ENCODE measurements around the gene PTPN14. TPM values are rescaled to one million over a fixed set of nuclear protein-coding genes. Genes with fewer than 3 reads are reported as not detected.

PTPN14 gene
- total RNA-seq, 1 experiment from 2014 or later: 37.5 TPM

- Histone ChIP-seq H2AFZ (ENCODE audit: low read depth, low read length, poor library complexity, severe bottlenecking) (no peak overlapping the region), H3K9me2 (ENCODE audit: insufficient read depth) (no peaks in the 10 kb centered on the region), H3K9me3 (ENCODE audit: control insufficient read depth in 1 of 2, insufficient read depth in 1 of 2, low read depth in 1 of 2, low read length in 2 of 2) (no peaks in the 10 kb centered on the region), H3K9ac (ENCODE audit: low read length) (no peak overlapping the region), H4K20me1 (ENCODE audit: insufficient read depth) (peaks cover 4% of the 10 kb centered on the region; the same call in 1 of the 2 replicates), H3K4me2 (ENCODE audit: low read length) (no peak overlapping the region), H3K27me3 (ENCODE audit: insufficient read depth, low read length) (no peaks in the 10 kb centered on the region), H3K36me3 (ENCODE audit: control insufficient read depth in 1 of 2, insufficient read depth in 2 of 2, low read length in 2 of 2) (no peaks in the 10 kb centered on the region), H3K27ac (ENCODE audit: low read depth, low read length) (no peak overlapping the region), H3K79me2 (ENCODE audit: insufficient read depth, low read length) (peaks cover 99% of the 10 kb centered on the region), H3K4me1 (ENCODE audit: control insufficient read depth in 1 of 2, insufficient read depth in 2 of 2, low read length in 2 of 2) (peaks cover 11% of the 10 kb centered on the region in 2 experiments), H3K4me3 (replicated peaks in 1 of 2; ENCODE audit: low read depth in 1 of 2, low read length in 2 of 2) (no peak overlapping the region)
- no TSS peak for BruUV-seq (replicated peaks)
- TF ChIP-seq TCF7L2 (IDR thresholded peaks at IDR 0.05; ENCODE audit: borderline replicate concordance, extremely low read depth, insufficient read depth, insufficient read length) (no peak), EGR1 (IDR thresholded peaks at IDR 0.05; ENCODE audit: low read depth) (no peak), ELF1 (IDR thresholded peaks at IDR 0.05; ENCODE audit: borderline replicate concordance, low read depth) (no peak), SIN3A (IDR thresholded peaks at IDR 0.05; ENCODE audit: low read depth) (no peak), CEBPB (IDR thresholded peaks at IDR 0.05; ENCODE audit: low read depth) (no peak)
- ChIA-PET POLR2A (no interaction called here), RAD21 (ENCODE audit: low non-redundant PET in 1 of 2, low total read pairs in 2 of 2, uncharacterized antibody in 2 of 2, unreplicated experiment in 2 of 2) (no interaction called here), CTCF (no interaction called here)
- intact Hi-C loops (cut with micrococcal nuclease): no loop called here
- no peak for DNase-seq (ENCODE audit: low read depth, low spot score)
- no peak for ATAC-seq
These were observed 6.6 kb downstream of the PTPN14 start for GRCh38 chr1:214544791-214545190.

- no TSS peak for BruUV-seq (replicated peaks)
- CTCF ChIA-PET: interaction anchor here (2.0 kb wide), 1 partner anchor 9 kb away, joined by 5 read pairs; the partner anchor contains the start of gene PTPN14
These were observed 8.9 kb downstream of the PTPN14 start for GRCh38 chr1:214542275-214543199.

More at GRCh38 chr1:214542275-214543199, 8.9 kb downstream of the PTPN14 start:
- H3K4me2 ChIP-seq (ENCODE audit: low read length): no peak overlapping the region
- TF ChIP-seq REST (IDR thresholded peaks at IDR 0.05; ENCODE audit: low read depth) (no peak), EZH2 (IDR thresholded peaks at IDR 0.05) (no peak), ZBTB33 (IDR thresholded peaks at IDR 0.05; ENCODE audit: extremely low read depth, insufficient replicate concordance, low read length) (no peak)
- H3K9me2 ChIP-seq (ENCODE audit: insufficient read depth): no peaks in the 10 kb centered on the region
- H3K4me1 ChIP-seq (ENCODE audit: control insufficient read depth in 1 of 2, insufficient read depth in 2 of 2, low read length in 2 of 2): no peaks in the 10 kb centered on the region
- ATAC-seq: no peak
- ChIA-PET RAD21 (ENCODE audit: low non-redundant PET in 1 of 2, low total read pairs in 2 of 2, uncharacterized antibody in 2 of 2, unreplicated experiment in 2 of 2) (no interaction called here), POLR2A (interaction anchor here (1.0 kb wide), 1 partner anchor 9 kb away, joined by 3 read pairs; the partner anchor contains the start of gene PTPN14)
- no peaks in the 10 kb centered on the region for H3K9me3 ChIP-seq (ENCODE audit: control insufficient read depth in 1 of 2, insufficient read depth in 1 of 2, low read depth in 1 of 2, low read length in 2 of 2)
- peaks cover 98% of the 10 kb centered on the region for H3K79me2 ChIP-seq (ENCODE audit: insufficient read depth, low read length)
- peaks cover 7% of the 10 kb centered on the region; the same call in 1 of the 2 replicates for H4K20me1 ChIP-seq (ENCODE audit: insufficient read depth)
- H3K9ac ChIP-seq (ENCODE audit: low read length): no peak overlapping the region
- no peaks in the 10 kb centered on the region for H3K27me3 ChIP-seq (ENCODE audit: insufficient read depth, low read length)
- H3K36me3 ChIP-seq (ENCODE audit: control insufficient read depth in 1 of 2, insufficient read depth in 2 of 2, low read length in 2 of 2): no peaks in the 10 kb centered on the region
- no peak overlapping the region for H3K27ac ChIP-seq (ENCODE audit: low read depth, low read length)
- intact Hi-C loops (cut with micrococcal nuclease): no loop called here
- H2AFZ ChIP-seq (ENCODE audit: low read depth, low read length, poor library complexity, severe bottlenecking): no peak overlapping the region
- H3K4me3 ChIP-seq (replicated peaks in 1 of 2; ENCODE audit: low read depth in 1 of 2, low read length in 2 of 2): no peak overlapping the region
- no peak for DNase-seq (ENCODE audit: low read depth, low spot score)
